B cell (primary cell): ENCODE measurements around the gene ESR1. TPM values are rescaled to one million over a fixed set of nuclear protein-coding genes. Genes with fewer than 3 reads are reported as not detected.

Experiments
- ATAC-seq: fragments of 200-7000 bp; cut with Tn5 transposase; one replicate; pipeline ENCODE4 v1.10.0; 2021; ENCODE audit warnings: low read depth, mild to moderate bottlenecking, moderate number of reproducible peaks, moderate library complexity
- CTCF ChIA-PET: fragments of 350-600 bp; sonication (Branson Sonifier 250); formaldehyde crosslinking; loops from one replicate; lab custom pipeline; 2021; ENCODE audit warnings: antibody characterized with exemption, inconsistent platforms; lab: Charles Lee
- POLR2A ChIA-PET: fragments of 350-600 bp; sonication (Branson Sonifier 250); formaldehyde crosslinking; loops from one replicate; lab custom pipeline; 2021; ENCODE audit warnings: antibody characterized with exemption; lab: Charles Lee
- DNase-seq: peaks from one replicate; pipeline ENCODE4 v3.0.0; 2013
- H2AFZ ChIP-seq: 2 replicates; pipeline ENCODE4 v1.6.1; 2012; ENCODE audit warnings: mild to moderate bottlenecking, low read depth, low read length; ENCODE audit not compliant: insufficient read depth, poor library complexity, severe bottlenecking
- H3K27ac ChIP-seq, 2 donors: 1 replicate in 1 of 2; 2 replicates in 1 of 2; pipeline ENCODE4 v1.5.1; 2012 to 2013; ENCODE audit warnings: low read length in 2 of 2, mild to moderate bottlenecking in 2 of 2, moderate library complexity in 1 of 2
- H3K27me3 ChIP-seq, 4 experiments: fragments of 200-600 bp in 1 of 4; sonication (generic) in 1 of 4; replicated peaks in 1 of 4; 1 replicate in 2 of 4; 2 replicates in 2 of 4; pipeline versions ENCODE4 v1.6.1 to v1.7.0; 2013 to 2016; ENCODE audit warnings: low read length in 3 of 4, mild to moderate bottlenecking in 2 of 4, mixed read lengths in 1 of 4, moderate library complexity in 1 of 4; ENCODE audit not compliant: insufficient read depth in 4 of 4, control insufficient read depth in 3 of 4; ENCODE audit errors: control extremely low read depth in 1 of 4
- H3K36me3 ChIP-seq, 2 experiments: replicated peaks in 1 of 2; 1 replicate in 1 of 2; 2 replicates in 1 of 2; pipeline versions ENCODE4 v1.6.1 to v1.7.1; 2013; ENCODE audit warnings: low read length in 1 of 2; ENCODE audit not compliant: insufficient read depth in 2 of 2, control insufficient read depth in 1 of 2; ENCODE audit errors: control extremely low read depth in 1 of 2, extremely low read depth in 1 of 2
- H3K4me1 ChIP-seq, 2 donors: fragments of 200-600 bp in 1 of 2; sonication (generic) in 1 of 2; 1 replicate in 1 of 2; 2 replicates in 1 of 2; pipeline versions ENCODE4 v1.5.1 to v1.6.1; 2013 to 2017; ENCODE audit warnings: low read length in 2 of 2; ENCODE audit not compliant: control insufficient read depth in 2 of 2, insufficient read depth in 2 of 2
- H3K4me2 ChIP-seq: replicated peaks from 2 replicates; pipeline ENCODE3; 2012; ENCODE audit warnings: mild to moderate bottlenecking, low read depth, low read length; ENCODE audit not compliant: poor library complexity, severe bottlenecking
- H3K4me3 ChIP-seq, 5 experiments: fragments of 200-600 bp in 1 of 5; sonication (generic) in 1 of 5; 1 replicate in 3 of 5; 2 replicates in 2 of 5; pipeline versions ENCODE4 v1.5.1 to v1.7.0; 2011 to 2016; ENCODE audit warnings: low read length in 4 of 5, mild to moderate bottlenecking in 4 of 5, low read depth in 2 of 5, control low read depth in 1 of 5, moderate library complexity in 1 of 5; ENCODE audit not compliant: insufficient read depth in 1 of 5; ENCODE audit errors: control extremely low read depth in 1 of 5, extremely low read depth in 1 of 5
- H3K79me2 ChIP-seq: fragments of 200-600 bp; sonication (generic); one replicate; pipeline ENCODE4 v1.6.0; 2016; ENCODE audit warnings: low read length; ENCODE audit not compliant: control insufficient read depth, insufficient read depth
- H3K9ac ChIP-seq: fragments of 200-600 bp; sonication (generic); 2 replicates; pipeline ENCODE4 v1.6.1; 2017; ENCODE audit warnings: mild to moderate bottlenecking, low read length, moderate library complexity
- H3K9me3 ChIP-seq, 3 donors: one replicate each; pipeline versions ENCODE4 v1.6.1 to v1.7.1; 2013; ENCODE audit warnings: low read length in 2 of 3; ENCODE audit not compliant: control insufficient read depth in 2 of 3, insufficient read depth in 1 of 3; ENCODE audit errors: control extremely low read depth in 1 of 3
- H4K20me1 ChIP-seq: 2 replicates; pipeline ENCODE4 v1.6.0; 2012; ENCODE audit warnings: mild to moderate bottlenecking, low read length; ENCODE audit not compliant: insufficient read depth, control insufficient read depth, poor library complexity, severe bottlenecking
- H3K27ac Mint-ChIP-seq: one replicate; pipeline ENCODE4 v1.8.0; 2021; ENCODE audit warnings: mixed read lengths
- H3K27me3 Mint-ChIP-seq: one replicate; pipeline ENCODE4 v1.8.0; 2021; ENCODE audit warnings: mixed read lengths
- H3K4me1 Mint-ChIP-seq: one replicate; pipeline ENCODE4 v1.8.0; 2021; ENCODE audit warnings: mixed read lengths
- H3K4me3 Mint-ChIP-seq: one replicate; pipeline ENCODE4 v1.8.0; 2021; ENCODE audit warnings: mixed read lengths
- H3K9me3 Mint-ChIP-seq: one replicate; pipeline ENCODE4 v1.8.0; 2022; ENCODE audit warnings: mixed read lengths; ENCODE audit not compliant: insufficient read depth
- EZH2 ChIP-seq: IDR thresholded peaks from 2 replicates; pipeline ENCODE4 v1.6.1; 2012; ENCODE audit warnings: borderline replicate concordance, low read depth, mild to moderate bottlenecking, moderate library complexity, low read length; ENCODE audit not compliant: insufficient read depth, poor library complexity, severe bottlenecking
- WGBS: methylation state at CpG from one replicate; pipeline ENCODE4 v1.1.5; 2013; ENCODE audit warnings: missing lambda C conversion rate; ENCODE audit not compliant: insufficient coverage; 5-methylcytosine and 5-hydroxymethylcytosine counted together
- intact Hi-C: fragments of 100-400 bp; cut with micrococcal nuclease; formaldehyde crosslinking; loops from one replicate; pipeline ENCODE4 v1.10.0; 2022
- polyA plus RNA-seq: library from polyadenylated mRNA; depleted of rRNA; stranded (reverse); fragments of >200 nt; gene quantifications from 2 replicates; pipeline ENCODE4 v1.2.3, GENCODE V29; 2012
- total RNA-seq, 2 donors: library from RNA; stranded (reverse); fragments of 120-200 nt in 1 of 2; gene quantifications; 1 replicate in 1 of 2; 2 replicates in 1 of 2; pipeline versions ENCODE4 v1.2.3 to v1.2.4, GENCODE V29; 2013 to 2022
- TF ChIP-seq, protein P1 (sequence below): fragments of 200-600 bp; IDR thresholded peaks from one replicate; pipeline ENCODE4 v1.8.0; 2022; ENCODE audit warnings: antibody characterized with exemption, mild to moderate bottlenecking

Gene ESR1
- total and polyA plus RNA-seq, 2 donors (not counting 1 experiment from before 2014, with no cell fraction given) = 0.46 to 5.9 TPM

DNA sequence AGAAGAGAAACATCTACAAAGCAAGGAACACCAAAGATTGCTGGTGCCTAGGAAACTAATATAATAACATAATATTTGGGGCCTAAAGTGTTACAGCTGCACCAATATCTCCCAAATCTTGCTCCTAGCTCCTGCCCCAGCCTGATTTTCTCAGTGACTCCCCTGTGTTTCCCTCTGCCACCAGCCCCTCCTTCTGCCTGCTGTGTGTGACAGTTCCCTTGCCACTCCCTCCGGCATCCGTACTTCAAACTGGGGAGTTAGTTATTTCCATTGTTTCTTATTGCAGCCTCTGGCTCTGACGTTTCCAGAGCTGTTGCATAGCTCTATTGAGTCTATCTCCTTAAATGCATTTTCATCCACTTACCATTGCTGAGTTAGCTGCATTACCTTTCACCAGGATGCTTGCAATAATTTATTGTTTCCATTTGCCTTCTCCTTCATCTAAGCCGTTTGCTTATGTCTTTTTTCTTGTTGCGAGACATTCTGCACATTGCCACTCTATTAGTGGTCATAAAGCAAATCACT is 43.1 kb downstream of the ESR1 start:
- CTCF ChIA-PET = no interaction called here
- H3K4me1 Mint-ChIP-seq = no peaks in the 10 kb centered on the region
- no peak overlapping the region for H3K27ac Mint-ChIP-seq
- H2AFZ ChIP-seq = no peak overlapping the region
- no peak overlapping the region for H3K4me3 Mint-ChIP-seq
- H3K9me3 ChIP-seq = no peaks in the 10 kb centered on the region
- no peaks in the 10 kb centered on the region for H3K27me3 ChIP-seq
- POLR2A ChIA-PET = no interaction called here
- no peaks in the 10 kb centered on the region for H3K9me3 Mint-ChIP-seq
- H3K4me1 ChIP-seq = no peaks in the 10 kb centered on the region
- no peaks in the 10 kb centered on the region for H3K79me2 ChIP-seq
- H3K4me3 ChIP-seq = no peak overlapping the region
- no peaks in the 10 kb centered on the region for H3K27me3 Mint-ChIP-seq
- TF ChIP-seq, protein P1, sequence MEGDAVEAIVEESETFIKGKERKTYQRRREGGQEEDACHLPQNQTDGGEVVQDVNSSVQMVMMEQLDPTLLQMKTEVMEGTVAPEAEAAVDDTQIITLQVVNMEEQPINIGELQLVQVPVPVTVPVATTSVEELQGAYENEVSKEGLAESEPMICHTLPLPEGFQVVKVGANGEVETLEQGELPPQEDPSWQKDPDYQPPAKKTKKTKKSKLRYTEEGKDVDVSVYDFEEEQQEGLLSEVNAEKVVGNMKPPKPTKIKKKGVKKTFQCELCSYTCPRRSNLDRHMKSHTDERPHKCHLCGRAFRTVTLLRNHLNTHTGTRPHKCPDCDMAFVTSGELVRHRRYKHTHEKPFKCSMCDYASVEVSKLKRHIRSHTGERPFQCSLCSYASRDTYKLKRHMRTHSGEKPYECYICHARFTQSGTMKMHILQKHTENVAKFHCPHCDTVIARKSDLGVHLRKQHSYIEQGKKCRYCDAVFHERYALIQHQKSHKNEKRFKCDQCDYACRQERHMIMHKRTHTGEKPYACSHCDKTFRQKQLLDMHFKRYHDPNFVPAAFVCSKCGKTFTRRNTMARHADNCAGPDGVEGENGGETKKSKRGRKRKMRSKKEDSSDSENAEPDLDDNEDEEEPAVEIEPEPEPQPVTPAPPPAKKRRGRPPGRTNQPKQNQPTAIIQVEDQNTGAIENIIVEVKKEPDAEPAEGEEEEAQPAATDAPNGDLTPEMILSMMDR = no peak
- TF ChIP-seq EZH2 = no peak
- no peaks in the 10 kb centered on the region for H3K36me3 ChIP-seq
- H3K9ac ChIP-seq = no peak overlapping the region
- intact Hi-C loops = no loop called here
- 94% methylated on average over 4 of the region's 5 CpGs for WGBS
- H3K4me2 ChIP-seq = no peak overlapping the region
- ATAC-seq (no peak), DNase-seq (no peak)
- no peak overlapping the region for H3K27ac ChIP-seq
- no peaks in the 10 kb centered on the region for H4K20me1 ChIP-seq

DNA sequence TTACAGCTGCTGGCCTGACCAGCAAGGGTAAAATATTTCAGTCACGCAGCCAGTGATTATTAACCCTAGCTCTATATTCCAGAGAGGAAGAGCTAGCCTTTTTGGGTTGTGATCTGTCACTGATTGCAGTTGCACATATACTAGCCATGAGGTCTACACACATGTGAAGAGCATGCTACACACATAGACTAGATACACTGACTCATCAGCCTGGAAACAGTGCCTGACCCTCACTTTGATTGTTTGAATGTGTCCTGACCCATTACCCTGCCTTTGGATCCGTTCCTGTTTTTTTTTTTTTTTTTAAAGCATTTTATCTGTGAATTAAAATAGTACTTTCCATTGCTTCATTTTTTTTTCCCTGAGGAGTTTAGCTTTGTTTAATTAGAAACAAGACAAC is 50.8 kb downstream of the ESR1 start:
- Histone ChIP-seq H3K9ac (no peak overlapping the region), H3K79me2 (no peaks in the 10 kb centered on the region), H3K4me2 (no peak overlapping the region), H4K20me1 (no peaks in the 10 kb centered on the region), H3K27me3 (no peaks in the 10 kb centered on the region), H2AFZ (no peak overlapping the region), H3K4me3 (no peak overlapping the region), H3K36me3 (no peaks in the 10 kb centered on the region), H3K27ac (no peak overlapping the region), H3K4me1 (no peaks in the 10 kb centered on the region), H3K9me3 (no peaks in the 10 kb centered on the region)
- no peak for ATAC-seq
- intact Hi-C loops = no loop called here
- CTCF ChIA-PET = no interaction called here
- TF ChIP-seq EZH2 = no peak
- TF ChIP-seq, protein P1 = no peak
- Mint-ChIP-seq H3K27me3 (no peaks in the 10 kb centered on the region), H3K4me3 (no peak overlapping the region), H3K9me3 (no peaks in the 10 kb centered on the region), H3K4me1 (no peaks in the 10 kb centered on the region), H3K27ac (no peak overlapping the region)
- POLR2A ChIA-PET = no interaction called here
- DNase-seq = no peak
- WGBS = no CpG with 5 or more reads among the region's 2 CpGs
